ENCODE data around the gene GBP7.
A peak's percentile ranks its signal among the peaks of the same experiment; 100 is the strongest.
"Not testable (repeated sequence)": the region's sequence is repeated elsewhere in the genome, so short reads cannot be mapped to it uniquely, and the experiment has no call there.

The GBP7 gene

GRCh38 chr1:89175601-89176256 is at the start of gene GBP7:
Gene GBP7 (minus strand): TSS chr1:89176003. CDS start chr1:89171935, 4,068 bp downstream.
- Mint-ChIP-seq H3K9me3 (no peaks in the 10 kb centered on the region), H3K27me3 (no peaks in the 10 kb centered on the region), H3K36me3 (ENCODE audit: insufficient read depth) (no peaks in the 10 kb centered on the region), H3K4me3 (no peak within 1 kb of the TSS), H3K27ac (ENCODE audit: low read depth) (no peak within 1 kb of the TSS), H3K4me1 (peaks cover 4% of the 10 kb centered on the region)
- no peak for DNase-seq (ENCODE audit: low spot score in 2 of 2)
- ATAC-seq (replicated peaks; ENCODE audit: extremely low read depth, poor library complexity, severe bottlenecking) = no peak

GRCh38 chr1:89221341-89221740 is 45.5 kb upstream of the GBP7 start:
- H3K4me3 Mint-ChIP-seq = no peak overlapping the region
- DNase-seq (ENCODE audit: low spot score in 2 of 2) = no peak
- no peaks in the 10 kb centered on the region for H3K4me1 Mint-ChIP-seq
- H3K9me3 Mint-ChIP-seq = no peaks in the 10 kb centered on the region
- H3K27ac Mint-ChIP-seq (ENCODE audit: low read depth) = no peak overlapping the region
- peaks cover 2% of the 10 kb centered on the region for H3K36me3 Mint-ChIP-seq (ENCODE audit: insufficient read depth)
- no peaks in the 10 kb centered on the region for H3K27me3 Mint-ChIP-seq
- no peak for ATAC-seq (replicated peaks; ENCODE audit: extremely low read depth, poor library complexity, severe bottlenecking)

- H3K4me1 Mint-ChIP-seq; DNase-seq (ENCODE audit: low spot score in 2 of 2); H3K36me3 Mint-ChIP-seq (ENCODE audit: insufficient read depth); H3K4me3 Mint-ChIP-seq; H3K27me3 Mint-ChIP-seq; H3K27ac Mint-ChIP-seq (ENCODE audit: low read depth); ATAC-seq (replicated peaks; ENCODE audit: extremely low read depth, poor library complexity, severe bottlenecking); H3K9me3 Mint-ChIP-seq: not testable (repeated sequence)
These were observed 44.0 kb upstream of the GBP7 start for GRCh38 chr1:89219851-89220250.

GRCh38 chr1:89218941-89219340 is 43.1 kb upstream of the GBP7 start:
- not testable (repeated sequence) for DNase-seq (ENCODE audit: low spot score in 2 of 2); H3K9me3 Mint-ChIP-seq; H3K4me3 Mint-ChIP-seq; H3K27ac Mint-ChIP-seq (ENCODE audit: low read depth); ATAC-seq (replicated peaks; ENCODE audit: extremely low read depth, poor library complexity, severe bottlenecking); H3K4me1 Mint-ChIP-seq; H3K36me3 Mint-ChIP-seq (ENCODE audit: insufficient read depth); H3K27me3 Mint-ChIP-seq

- DNase-seq (ENCODE audit: low spot score in 2 of 2) (no peak), ATAC-seq (replicated peaks; ENCODE audit: extremely low read depth, poor library complexity, severe bottlenecking) (no peak)
- Mint-ChIP-seq H3K9me3 (no peaks in the 10 kb centered on the region), H3K36me3 (ENCODE audit: insufficient read depth) (no peaks in the 10 kb centered on the region), H3K27me3 (no peaks in the 10 kb centered on the region), H3K4me1 (no peaks in the 10 kb centered on the region), H3K27ac (ENCODE audit: low read depth) (no peak overlapping the region), H3K4me3 (no peak overlapping the region)
These were observed 37.5 kb upstream of the GBP7 start for GRCh38 chr1:89213347-89213746.

- no peaks in the 10 kb centered on the region for H3K9me3 Mint-ChIP-seq
- DNase-seq (ENCODE audit: low spot score in 2 of 2) = no peak
- no peak overlapping the region for H3K27ac Mint-ChIP-seq (ENCODE audit: low read depth)
- no peak for ATAC-seq (replicated peaks; ENCODE audit: extremely low read depth, poor library complexity, severe bottlenecking)
- H3K4me3 Mint-ChIP-seq = no peak overlapping the region
- no peaks in the 10 kb centered on the region for H3K27me3 Mint-ChIP-seq
- H3K36me3 Mint-ChIP-seq (ENCODE audit: insufficient read depth) = peaks cover 4% of the 10 kb centered on the region
- no peaks in the 10 kb centered on the region for H3K4me1 Mint-ChIP-seq
These were observed 35.3 kb upstream of the GBP7 start for GRCh38 chr1:89211035-89211634.

- Mint-ChIP-seq H3K27me3 (no peaks in the 10 kb centered on the region), H3K27ac (ENCODE audit: low read depth) (no peak overlapping the region), H3K4me3 (no peak overlapping the region), H3K4me1 (peaks cover 15% of the 10 kb centered on the region), H3K36me3 (ENCODE audit: insufficient read depth) (peaks cover 11% of the 10 kb centered on the region), H3K9me3 (peaks cover 9% of the 10 kb centered on the region)
- DNase-seq (ENCODE audit: low spot score in 2 of 2) (no peak), ATAC-seq (replicated peaks; ENCODE audit: extremely low read depth, poor library complexity, severe bottlenecking) (no peak)
These were observed 30.6 kb upstream of the GBP7 start for GRCh38 chr1:89206373-89206772.

- no peak for ATAC-seq (replicated peaks; ENCODE audit: extremely low read depth, poor library complexity, severe bottlenecking)
- H3K4me1 Mint-ChIP-seq = peaks cover 26% of the 10 kb centered on the region
- no peak overlapping the region for H3K27ac Mint-ChIP-seq (ENCODE audit: low read depth)
These were observed 27.4 kb upstream of the GBP7 start for GRCh38 chr1:89203166-89203565.

GRCh38 chr1:89201106-89201794 is 25.4 kb upstream of the GBP7 start:
- no peaks in the 10 kb centered on the region for H3K27me3 Mint-ChIP-seq
- H3K36me3 Mint-ChIP-seq (ENCODE audit: insufficient read depth) = peaks cover 27% of the 10 kb centered on the region
- peak overlapping the region; percentile 96 for H3K27ac Mint-ChIP-seq (ENCODE audit: low read depth)
- H3K4me3 Mint-ChIP-seq = peak overlapping the region; percentile 91
- H3K9me3 Mint-ChIP-seq = peaks cover 9% of the 10 kb centered on the region
- H3K4me1 Mint-ChIP-seq = peaks cover 46% of the 10 kb centered on the region
- ATAC-seq (replicated peaks; ENCODE audit: extremely low read depth, poor library complexity, severe bottlenecking) = no peak
- DNase-seq (ENCODE audit: low spot score in 2 of 2) = no peak

More at GRCh38 chr1:89203166-89203565, 27.4 kb upstream of the GBP7 start:
- H3K9me3 Mint-ChIP-seq = peaks cover 9% of the 10 kb centered on the region
- no peak overlapping the region for H3K4me3 Mint-ChIP-seq
- peaks cover 23% of the 10 kb centered on the region for H3K36me3 Mint-ChIP-seq (ENCODE audit: insufficient read depth)
- DNase-seq (ENCODE audit: low spot score in 2 of 2) = no peak
- no peaks in the 10 kb centered on the region for H3K27me3 Mint-ChIP-seq

GRCh38 chr1:89200663-89201062 is 24.9 kb upstream of the GBP7 start:
- peak; percentile 63 for ATAC-seq (replicated peaks; ENCODE audit: extremely low read depth, poor library complexity, severe bottlenecking)

GRCh38 chr1:89199525-89200031 is 23.8 kb upstream of the GBP7 start:
- Mint-ChIP-seq H3K27ac (ENCODE audit: low read depth) (peak overlapping the region; percentile 96), H3K9me3 (peaks cover 8% of the 10 kb centered on the region), H3K4me1 (peaks cover 59% of the 10 kb centered on the region), H3K4me3 (peak overlapping the region; percentile 91), H3K36me3 (ENCODE audit: insufficient read depth) (peaks cover 31% of the 10 kb centered on the region), H3K27me3 (no peaks in the 10 kb centered on the region)
- ATAC-seq (replicated peaks; ENCODE audit: extremely low read depth, poor library complexity, severe bottlenecking) (no peak), DNase-seq (ENCODE audit: low spot score in 2 of 2) (no peak)

More at GRCh38 chr1:89200663-89201062, 24.9 kb upstream of the GBP7 start:
- Mint-ChIP-seq H3K27ac (ENCODE audit: low read depth) (peak overlapping the region; percentile 96), H3K27me3 (no peaks in the 10 kb centered on the region), H3K36me3 (ENCODE audit: insufficient read depth) (peaks cover 27% of the 10 kb centered on the region), H3K4me1 (peaks cover 48% of the 10 kb centered on the region), H3K9me3 (peaks cover 9% of the 10 kb centered on the region), H3K4me3 (peak overlapping the region; percentile 91)
- no peak for DNase-seq (ENCODE audit: low spot score in 2 of 2)

GRCh38 chr1:89198491-89199072 is 22.8 kb upstream of the GBP7 start, which contains the start of gene GBP4:
Gene GBP4 (minus strand): TSS chr1:89198942. CDS start chr1:89198834, 108 bp downstream.
- H3K36me3 Mint-ChIP-seq (ENCODE audit: insufficient read depth) = peaks cover 37% of the 10 kb centered on the region
- H3K4me3 Mint-ChIP-seq = peak within 1 kb of the TSS; percentile 91
- H3K27ac Mint-ChIP-seq (ENCODE audit: low read depth) = peak within 1 kb of the TSS; percentile 96
- no peaks in the 10 kb centered on the region for H3K9me3 Mint-ChIP-seq
- ATAC-seq (replicated peaks; ENCODE audit: extremely low read depth, poor library complexity, severe bottlenecking) (peak; percentile 57), DNase-seq (ENCODE audit: low spot score in 2 of 2) (peak in 1 of 2 donors; percentile 13)
- H3K4me1 Mint-ChIP-seq = peaks cover 61% of the 10 kb centered on the region
- no peaks in the 10 kb centered on the region for H3K27me3 Mint-ChIP-seq

Measured in central memory CD8-positive, alpha-beta T cell (primary cell).